ENCODE measurements around the gene SLC35F3.

SLC35F3 gene

GRCh38 chr1:233960386-233960785 is 55.9 kb downstream of the SLC35F3 start:
- H3K4me3 ChIP-seq (ENCODE audit: low read depth, low read length) = no peak overlapping the region
- TF ChIP-seq CTCF (IDR thresholded peaks at IDR 0.05; ENCODE audit: insufficient read depth, low read depth, low read length, missing control alignments) = no peak
- DNase-seq (ENCODE audit: low read depth) = no peak

- no peak overlapping the region for H3K4me3 ChIP-seq (ENCODE audit: low read depth, low read length)
- DNase-seq (ENCODE audit: low read depth) = no peak
- TF ChIP-seq CTCF (IDR thresholded peaks at IDR 0.05; ENCODE audit: insufficient read depth, low read depth, low read length, missing control alignments) = no peak
Measured at GRCh38 chr1:233962878-233963277, 58.4 kb downstream of the SLC35F3 start.

GRCh38 chr1:233965856-233966255 is 61.4 kb downstream of the SLC35F3 start:
- TF ChIP-seq CTCF (IDR thresholded peaks at IDR 0.05; ENCODE audit: insufficient read depth, low read depth, low read length, missing control alignments) = no peak
- no peak overlapping the region for H3K4me3 ChIP-seq (ENCODE audit: low read depth, low read length)
- DNase-seq (ENCODE audit: low read depth) = no peak

- no peak for TF ChIP-seq CTCF (IDR thresholded peaks at IDR 0.05; ENCODE audit: insufficient read depth, low read depth, low read length, missing control alignments)
- DNase-seq (ENCODE audit: low read depth) = no peak
- no peak overlapping the region for H3K4me3 ChIP-seq (ENCODE audit: low read depth, low read length)
Measured at GRCh38 chr1:233971753-233972152, 67.3 kb downstream of the SLC35F3 start.

GRCh38 chr1:233972563-233972950 is 68.1 kb downstream of the SLC35F3 start:
- no peak for DNase-seq (ENCODE audit: low read depth)
- no peak overlapping the region for H3K4me3 ChIP-seq (ENCODE audit: low read depth, low read length)
- TF ChIP-seq CTCF (IDR thresholded peaks at IDR 0.05; ENCODE audit: insufficient read depth, low read depth, low read length, missing control alignments) = no peak

GRCh38 chr1:233972951-233973635 is 68.6 kb downstream of the SLC35F3 start:
- no peak for TF ChIP-seq CTCF (IDR thresholded peaks at IDR 0.05; ENCODE audit: insufficient read depth, low read depth, low read length, missing control alignments)
- no peak for DNase-seq (ENCODE audit: low read depth)
- H3K4me3 ChIP-seq (ENCODE audit: low read depth, low read length) = no peak overlapping the region

- TF ChIP-seq CTCF (IDR thresholded peaks at IDR 0.05; ENCODE audit: insufficient read depth, low read depth, low read length, missing control alignments) = no peak
- H3K4me3 ChIP-seq (ENCODE audit: low read depth, low read length) = no peak overlapping the region
- DNase-seq (ENCODE audit: low read depth) = no peak
Measured at GRCh38 chr1:233975486-233975885, 71.0 kb downstream of the SLC35F3 start.

Data from GM12865 (cell line).